CD4-positive, alpha-beta T cell treated with Interleukin-15 for 1 hour (primary cell): ENCODE data around the gene MTCL3.

Experiments used
- DNase-seq: peaks from one replicate; pipeline ENCODE4 v3.0.0-alpha.2; 2020

MTCL3 gene

GRCh38 chr6:127514773-127515227, 4.3 kb downstream of the MTCL3 start:
- no peak for DNase-seq

GRCh38 chr6:127514179-127514772, 4.9 kb downstream of the MTCL3 start:
- DNase-seq: no peak

DNA sequence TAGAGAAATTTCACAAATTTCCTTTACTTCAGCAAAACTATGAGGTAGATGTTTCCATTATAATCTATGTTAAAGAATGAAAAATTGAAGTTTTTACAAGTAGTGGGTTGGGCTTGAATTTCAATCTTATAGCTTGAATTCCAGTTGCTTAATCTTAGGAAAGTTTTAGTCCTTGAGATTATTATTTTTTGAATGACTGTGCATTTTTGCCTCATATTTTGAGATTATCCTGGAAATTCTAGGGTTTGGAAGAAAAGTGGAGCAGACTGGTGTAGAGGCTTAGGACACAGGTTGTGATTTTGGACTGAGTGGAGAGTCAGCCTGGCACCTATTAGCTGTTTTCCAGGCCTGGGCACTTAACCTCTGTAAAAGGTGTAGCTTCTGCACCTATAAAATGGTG, 5.7 kb downstream of the MTCL3 start:
- no peak for DNase-seq

- DNase-seq: no peak
Measured at GRCh38 chr6:127510876-127511275, 8.3 kb downstream of the MTCL3 start.

DNA sequence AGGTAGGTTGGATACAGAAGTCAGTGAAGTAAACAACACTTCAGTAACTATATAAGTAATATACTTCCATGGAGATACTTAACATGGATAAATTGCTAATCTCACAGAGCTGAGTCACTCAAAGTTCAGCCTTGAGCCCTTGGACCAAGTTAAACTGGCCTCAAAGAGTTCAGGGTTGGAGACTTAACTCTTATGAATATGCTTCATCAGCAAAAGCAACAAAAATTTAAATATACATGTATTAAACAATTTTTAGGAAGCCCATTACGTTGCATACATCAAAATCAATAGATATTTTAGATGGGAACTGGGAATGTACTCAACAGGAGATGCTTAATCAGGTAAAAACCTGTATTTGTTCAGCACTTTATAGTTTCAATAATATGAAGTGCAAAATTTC, 12.2 kb downstream of the MTCL3 start:
- no peak for DNase-seq

GRCh38 chr6:127503022-127503421, 16.1 kb downstream of the MTCL3 start:
- no peak for DNase-seq

DNA sequence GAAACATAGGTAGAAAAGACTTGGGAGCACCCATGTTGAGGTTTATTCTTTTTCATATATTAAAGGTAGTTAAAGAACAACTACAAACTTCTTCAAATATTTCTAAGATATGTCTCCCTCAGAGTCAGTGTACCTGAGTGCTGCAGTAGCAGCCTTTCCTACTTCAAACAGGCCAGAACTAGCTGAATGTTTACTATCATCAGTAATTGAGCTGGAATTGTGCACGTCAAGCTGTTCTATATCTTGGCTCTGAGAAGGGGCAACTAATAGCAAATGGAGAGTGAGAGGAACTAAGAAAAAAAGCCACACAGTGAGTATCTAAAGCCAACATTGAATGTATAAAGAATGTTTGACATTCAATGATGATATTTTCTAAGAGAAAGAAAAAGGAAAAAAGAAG, 21.7 kb downstream of the MTCL3 start:
- DNase-seq: no peak

DNA sequence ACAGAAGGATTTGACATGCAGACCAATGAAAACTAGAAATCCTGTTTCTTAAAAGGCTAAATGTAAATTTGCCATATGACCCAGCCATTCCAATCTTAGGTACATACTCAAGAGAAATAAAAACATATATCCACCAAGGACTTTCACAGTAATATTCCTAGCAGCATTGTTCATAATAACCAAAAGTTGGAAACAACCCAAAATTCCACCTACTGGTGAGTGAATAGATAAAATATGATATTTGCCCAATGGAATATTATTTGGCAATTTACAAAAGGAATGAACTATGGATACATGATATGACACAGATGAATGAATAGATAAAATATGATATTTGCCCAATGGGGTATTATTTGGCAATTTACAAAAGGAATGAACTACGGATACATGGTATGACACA, 22.7 kb downstream of the MTCL3 start:
- no peak for DNase-seq

DNA sequence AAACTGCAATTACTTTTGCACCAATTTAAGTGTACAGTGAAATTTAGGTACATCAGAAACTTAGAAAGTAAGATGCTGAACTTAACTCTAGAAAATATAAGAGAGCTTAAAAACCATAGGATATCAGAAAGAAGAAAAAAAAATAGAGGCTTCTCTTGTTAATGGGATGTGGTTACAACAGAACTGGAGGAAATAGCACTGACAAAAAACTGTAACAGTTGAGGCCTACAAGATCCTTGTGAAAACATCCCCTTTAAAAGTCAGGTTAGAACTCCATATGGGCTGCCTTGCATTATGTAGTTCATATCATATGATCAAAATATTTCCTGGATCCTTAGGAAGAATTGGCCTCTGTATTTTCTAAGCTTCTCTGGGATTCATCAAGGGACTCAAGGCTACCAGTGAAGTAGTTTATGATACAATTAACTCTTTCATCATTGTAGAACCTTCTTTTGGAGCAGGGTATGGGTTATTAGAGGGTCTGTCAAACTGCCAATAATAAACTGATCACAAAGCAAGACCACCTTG, 24.8 kb downstream of the MTCL3 start:
- DNase-seq: no peak

DNA sequence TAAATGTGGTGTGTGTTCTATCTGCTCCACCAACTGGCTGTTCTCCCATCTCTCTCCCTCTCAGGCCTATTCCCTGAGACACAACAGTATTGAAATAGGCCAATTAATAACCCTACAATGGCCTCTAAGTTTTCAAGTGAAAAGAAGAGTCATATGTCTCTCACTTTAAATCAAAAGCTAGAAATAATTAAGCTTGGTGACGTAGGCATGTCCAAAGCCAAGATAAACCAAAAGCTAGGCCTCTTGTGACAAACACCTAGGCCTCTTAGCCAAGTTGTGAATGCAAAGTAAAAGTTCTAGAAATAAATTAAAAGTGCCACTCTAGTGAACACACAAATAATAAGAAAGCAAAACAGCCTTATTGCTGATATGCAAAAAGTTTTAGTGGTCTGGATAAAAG, 29.9 kb downstream of the MTCL3 start:
- DNase-seq: no peak

DNA sequence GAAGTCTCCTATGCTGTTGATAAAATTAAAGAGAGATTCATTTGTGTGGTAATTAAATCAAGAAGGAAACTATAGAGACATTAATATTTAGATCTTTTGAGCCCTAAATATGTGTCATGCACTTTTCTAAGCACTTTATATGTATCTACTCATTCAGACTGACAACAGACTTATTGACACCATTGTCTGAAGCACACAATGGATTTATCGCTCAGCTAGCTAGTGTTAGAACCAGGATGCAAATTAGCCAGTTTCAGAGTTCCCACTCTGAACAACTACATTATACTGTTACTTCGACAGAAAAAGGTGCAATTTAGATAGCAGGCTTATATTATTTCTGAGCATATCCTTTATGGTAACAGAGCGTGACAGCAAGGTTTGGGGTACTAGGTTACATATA, 32.2 kb downstream of the MTCL3 start:
- no peak for DNase-seq

- DNase-seq: no peak
Measured at GRCh38 chr6:127484212-127484863, 34.8 kb downstream of the MTCL3 start.

GRCh38 chr6:127483399-127484055, 35.6 kb downstream of the MTCL3 start:
- DNase-seq: no peak

DNA sequence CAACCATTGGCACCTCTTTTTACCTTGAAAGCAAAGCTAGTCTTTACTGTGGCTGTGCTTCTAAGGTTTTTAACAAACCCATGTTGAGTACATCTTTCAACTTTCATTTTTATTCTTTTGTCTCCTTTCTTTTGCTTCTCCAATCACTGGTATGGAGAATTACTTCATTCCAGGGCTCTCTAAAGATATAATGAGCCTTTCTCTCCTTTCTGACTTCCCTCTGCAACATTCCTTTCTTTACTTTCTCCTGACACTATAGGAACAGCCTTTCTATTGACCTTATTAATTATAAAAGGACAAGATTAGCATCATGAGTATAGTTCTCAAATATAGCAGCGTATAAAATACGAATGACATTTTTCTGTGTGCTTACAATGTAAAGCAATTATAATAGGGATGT, 36.8 kb downstream of the MTCL3 start:
- DNase-seq: no peak

DNA sequence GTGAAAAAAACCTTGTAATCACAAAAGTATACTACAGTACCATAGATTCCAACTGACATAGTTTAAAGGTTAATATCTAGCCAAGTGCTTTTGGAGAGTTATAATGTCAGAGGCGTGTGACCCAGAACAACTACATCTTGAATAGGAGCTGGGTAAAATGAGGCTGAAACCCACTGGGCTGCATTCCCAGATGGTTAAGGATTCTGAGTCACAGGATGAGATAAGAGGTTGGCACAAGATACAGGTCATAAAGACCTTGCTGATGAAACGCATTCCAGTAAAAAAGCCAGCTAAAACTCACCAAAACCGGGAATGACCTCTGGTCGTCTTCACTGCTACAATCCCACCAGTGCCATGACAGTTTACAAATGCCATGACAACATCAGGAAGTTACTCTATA, 37.5 kb downstream of the MTCL3 start:
- DNase-seq: no peak

DNA sequence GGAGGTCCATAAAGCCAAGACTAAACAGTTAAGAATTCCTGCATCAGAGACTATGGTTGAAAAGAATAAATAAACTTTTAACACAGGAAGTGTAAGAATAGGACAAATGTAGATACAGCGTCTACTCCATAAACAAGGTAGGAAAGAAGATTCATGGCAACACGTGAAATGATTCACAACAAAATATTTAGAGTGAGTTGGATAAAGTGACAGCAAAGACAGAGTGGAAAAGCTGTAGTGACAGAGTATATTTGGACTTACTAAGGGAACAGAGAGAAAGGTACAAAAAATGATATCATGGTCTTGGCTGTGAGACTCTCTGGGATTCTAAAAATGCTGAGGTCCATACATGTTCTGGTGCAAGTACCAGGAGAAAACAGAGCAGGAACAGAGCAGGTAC, 38.0 kb downstream of the MTCL3 start:
- DNase-seq: no peak

GRCh38 chr6:127477658-127478057, 41.5 kb downstream of the MTCL3 start:
- DNase-seq: no peak

DNA sequence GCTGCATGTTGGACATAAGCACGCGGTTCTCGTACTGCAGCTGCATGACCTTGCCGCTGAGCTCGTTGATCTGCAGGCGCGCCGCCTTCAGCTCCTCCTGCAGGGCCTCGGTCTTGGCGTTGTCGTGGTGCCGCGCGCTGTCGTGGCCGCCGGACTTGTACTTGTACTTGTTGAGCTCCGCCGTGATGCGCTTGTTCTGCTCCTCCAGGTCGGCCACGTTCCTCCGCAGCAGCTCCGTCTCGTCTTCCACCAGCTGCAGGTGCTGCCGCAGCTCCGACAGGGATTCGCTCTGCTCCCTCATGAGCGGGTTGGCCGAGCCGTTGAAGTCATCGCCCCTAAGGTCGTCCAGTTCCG, 43.3 kb downstream of the MTCL3 start:
- DNase-seq: no peak

- no peak for DNase-seq
Measured at GRCh38 chr6:127475135-127475822, 43.9 kb downstream of the MTCL3 start.

GRCh38 chr6:127471379-127472255, 47.5 kb downstream of the MTCL3 start:
- DNase-seq: no peak

DNA sequence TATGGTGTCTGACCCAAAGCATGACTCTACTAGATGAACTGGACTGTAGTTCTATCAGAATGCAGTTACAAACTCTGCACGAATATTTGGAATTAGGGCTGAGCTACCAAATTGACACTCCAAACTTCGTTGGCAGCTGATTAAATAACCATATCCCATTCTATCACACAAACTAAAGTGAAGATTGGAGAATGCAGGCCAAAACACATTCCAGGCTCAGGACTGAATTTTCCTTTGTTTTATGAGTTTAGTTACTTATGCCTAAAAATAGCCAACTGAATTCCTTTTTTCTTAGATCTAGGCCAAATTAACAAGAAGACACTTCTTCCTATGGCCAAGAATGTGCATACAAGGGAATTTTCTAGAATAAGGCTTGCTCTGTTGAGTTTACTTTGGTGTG, 50.2 kb downstream of the MTCL3 start:
- no peak for DNase-seq

DNA sequence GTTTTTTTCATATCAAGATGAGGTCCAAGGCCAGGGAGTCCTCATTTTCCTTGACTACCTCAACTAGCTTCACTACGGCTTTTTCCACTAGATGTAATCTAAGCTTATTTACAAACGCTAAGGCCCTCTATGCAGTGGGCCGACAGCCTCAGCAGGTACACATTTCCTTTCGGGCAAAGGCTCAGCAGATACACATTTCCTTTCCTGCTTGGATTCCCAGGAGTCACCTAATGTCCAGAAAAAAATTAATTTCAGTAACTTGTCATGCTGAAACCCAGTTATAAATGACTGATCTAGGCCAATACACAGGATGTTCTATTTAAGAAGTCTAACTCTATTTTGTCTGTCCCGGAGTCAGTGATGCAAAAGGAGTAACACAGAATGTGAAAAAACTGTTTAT, 52.7 kb downstream of the MTCL3 start:
- DNase-seq: no peak
